Left renal pelvis (tissue), 4 donors: ENCODE results near the gene NHERF1. TPM values are rescaled to one million over a fixed set of nuclear protein-coding genes. Genes with fewer than 3 reads are reported as not detected.

Experiments
- DNase-seq, 4 donors: peaks; one replicate each; pipeline ENCODE4 v3.0.0-alpha.2; 2013; ENCODE audit warnings: low read depth in 4 of 4, low spot score in 3 of 4
- polyA plus RNA-seq, 4 donors: library from polyadenylated mRNA; unstranded; fragments of 120-200 nt; gene quantifications; one replicate each; pipeline ENCODE4 v1.2.1, GENCODE V29; 2013; ENCODE audit not compliant: insufficient read length in 4 of 4

The NHERF1 gene
- polyA plus RNA-seq, 4 donors: 22.4 to 179 (median 151) TPM

- DNase-seq: no peak
Measured at GRCh38 chr17:74780443-74781238, 32.2 kb downstream of the NHERF1 start.

GRCh38 chr17:74782571-74782970 lies 34.1 kb downstream of the NHERF1 start:
- DNase-seq: no peak

- no peak for DNase-seq
Measured at GRCh38 chr17:74784125-74784810, 35.8 kb downstream of the NHERF1 start.

GRCh38 chr17:74785096-74785980 lies 36.9 kb downstream of the NHERF1 start:
- no peak for DNase-seq

- DNase-seq: no peak
Measured at GRCh38 chr17:74785981-74786360, 37.5 kb downstream of the NHERF1 start.

DNA sequence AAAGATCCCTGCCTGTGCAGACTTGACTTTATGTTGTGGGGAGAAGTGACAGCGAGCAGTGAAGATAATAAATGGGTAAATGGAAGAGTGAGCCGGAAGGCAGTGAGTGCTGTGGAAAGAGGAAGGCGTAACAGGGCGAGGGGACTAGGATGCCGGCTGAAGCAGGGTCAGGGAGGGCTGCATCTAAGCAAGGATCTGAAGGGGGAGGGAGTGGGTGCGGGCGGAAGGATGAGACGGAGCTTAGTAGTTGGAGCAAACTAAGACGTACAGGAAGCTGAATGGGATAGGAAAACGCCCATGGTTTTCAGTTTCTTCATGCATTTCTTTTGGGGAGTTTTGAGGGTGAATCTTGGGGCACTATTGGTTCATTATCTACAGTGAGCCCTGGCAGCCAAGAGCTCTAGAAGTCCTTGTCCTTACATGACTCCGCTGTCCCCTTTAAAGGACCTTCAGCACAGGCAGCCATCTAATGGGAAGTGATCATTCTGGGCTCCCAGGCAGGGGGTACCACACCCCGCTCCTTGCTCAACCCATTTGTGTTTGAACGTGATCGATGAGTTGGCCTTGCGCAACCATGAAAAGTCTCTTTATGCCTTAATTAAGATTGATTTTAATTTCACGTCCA lies 38.1 kb downstream of the NHERF1 start:
- no peak for DNase-seq

DNA sequence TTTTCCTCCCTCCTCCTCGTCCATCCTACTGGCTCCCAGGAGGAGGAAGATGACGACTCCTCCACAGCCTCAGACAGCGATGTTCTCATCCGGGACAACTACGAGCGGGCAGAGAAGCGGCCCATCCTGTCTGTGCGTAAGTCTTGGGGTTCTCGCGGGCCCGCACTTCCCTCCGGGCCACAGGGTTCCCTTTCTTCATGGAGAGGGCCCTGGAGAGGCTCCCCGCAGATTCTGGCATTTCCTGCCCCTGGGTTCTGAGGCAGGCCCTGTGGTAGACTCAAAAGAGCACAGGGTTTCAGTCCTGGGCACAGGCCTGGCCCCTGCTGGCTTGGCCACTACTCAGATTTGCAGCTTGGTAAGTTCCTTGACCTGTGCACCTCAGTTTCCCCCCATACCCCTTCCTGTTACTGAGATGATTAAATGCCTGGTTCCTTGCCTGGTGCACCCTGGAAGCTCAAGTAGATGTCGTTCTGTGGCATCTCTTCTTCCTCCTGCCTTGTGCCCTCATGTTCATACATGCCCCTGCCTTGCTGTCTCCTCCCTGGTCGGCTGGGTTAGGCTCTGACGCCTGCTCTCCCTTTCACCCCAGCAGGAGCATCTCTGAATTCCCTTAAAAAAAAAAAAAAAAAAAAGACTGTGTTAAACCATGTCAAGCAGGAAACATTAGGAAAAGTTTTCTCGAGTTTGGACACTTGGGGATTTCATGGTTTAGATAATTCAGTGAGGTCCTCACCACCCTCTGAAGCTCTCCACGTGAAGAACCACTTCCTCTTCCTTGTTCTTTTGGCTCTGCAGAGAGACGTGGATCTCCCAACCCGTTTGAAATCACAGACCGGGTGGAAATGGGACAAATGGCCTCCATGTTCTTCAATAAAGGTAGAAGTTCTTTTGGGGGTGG lies 42.0 kb downstream of the NHERF1 start:
- DNase-seq: no peak

DNA sequence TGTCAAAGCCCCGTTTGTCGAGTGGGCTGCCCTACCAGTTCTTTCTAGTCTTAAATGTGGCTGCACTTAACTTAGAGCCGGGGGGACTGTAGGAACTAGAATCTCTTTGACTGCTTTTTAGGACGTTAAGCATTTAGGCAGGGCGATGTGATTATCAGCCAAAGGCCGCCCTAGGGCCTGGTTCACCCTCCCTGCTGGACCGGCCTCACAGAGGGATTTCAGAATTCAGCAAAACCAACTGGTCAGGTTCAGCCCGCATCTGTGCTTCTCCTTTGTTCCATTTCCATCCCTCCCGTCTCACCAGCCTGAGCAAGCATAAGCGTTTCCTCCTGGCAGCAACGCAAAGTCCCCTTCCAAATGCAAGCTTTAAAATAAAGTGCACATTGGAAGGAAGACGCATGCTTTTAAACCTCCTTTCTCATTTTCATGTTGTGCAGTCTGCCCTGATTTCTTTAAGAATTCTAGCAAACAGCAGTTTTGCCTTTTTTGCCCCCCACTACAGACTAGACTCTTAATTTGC lies 44.2 kb downstream of the NHERF1 start:
- no peak for DNase-seq

DNA sequence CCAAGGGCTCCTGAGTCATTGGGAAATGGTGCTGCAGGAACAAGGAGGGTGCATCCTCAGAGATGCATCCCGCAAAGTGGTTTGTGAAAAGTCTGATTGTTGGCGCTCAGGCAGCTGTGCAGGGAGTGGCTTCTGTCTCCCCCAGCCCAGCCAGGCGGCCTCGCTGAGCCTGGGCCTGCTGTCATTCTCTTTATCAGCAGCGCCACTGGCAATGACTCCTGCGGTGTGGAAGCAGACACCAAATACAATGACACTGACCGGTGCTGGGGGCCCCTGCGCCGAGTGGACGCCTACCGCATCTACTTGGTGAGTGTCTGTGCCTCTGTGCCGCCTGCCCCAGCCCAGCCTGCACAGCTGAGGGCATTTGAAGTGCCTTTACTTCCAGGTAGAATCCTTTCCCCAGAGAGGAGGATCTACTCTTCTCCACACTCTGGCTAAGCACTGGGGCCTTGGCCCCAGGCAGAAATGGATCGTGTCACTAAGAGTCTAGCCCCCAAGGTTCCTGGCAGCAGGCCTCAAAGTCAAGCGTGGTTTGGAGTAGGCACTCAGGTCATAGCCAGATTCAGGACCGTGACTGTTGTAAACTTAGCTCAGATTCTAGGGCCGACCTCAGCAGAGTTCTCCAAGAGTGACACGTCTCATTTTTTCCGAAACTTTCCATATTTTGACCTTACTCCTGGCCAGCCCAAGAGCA lies 47.0 kb downstream of the NHERF1 start:
- no peak for DNase-seq

DNA sequence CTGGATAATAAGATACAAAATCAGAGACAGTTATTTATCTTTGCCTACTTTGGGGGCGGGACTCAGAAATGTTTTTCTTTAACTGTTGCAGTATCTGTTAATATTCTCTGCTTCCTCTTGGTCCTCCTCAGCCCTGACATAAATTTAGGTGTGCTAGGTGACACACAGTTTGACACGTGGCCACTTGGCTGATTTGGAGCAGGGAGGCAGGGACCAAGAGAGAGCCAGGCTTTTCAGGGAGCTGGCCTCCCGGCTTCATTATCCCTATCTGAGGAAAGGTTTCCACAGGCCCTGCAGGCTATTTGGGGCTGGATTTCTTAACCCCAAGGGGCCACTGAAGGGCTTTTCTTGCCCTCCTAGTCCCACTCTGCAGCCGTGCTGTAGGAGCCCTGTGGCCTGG lies 47.8 kb downstream of the NHERF1 start:
- no peak for DNase-seq

DNA sequence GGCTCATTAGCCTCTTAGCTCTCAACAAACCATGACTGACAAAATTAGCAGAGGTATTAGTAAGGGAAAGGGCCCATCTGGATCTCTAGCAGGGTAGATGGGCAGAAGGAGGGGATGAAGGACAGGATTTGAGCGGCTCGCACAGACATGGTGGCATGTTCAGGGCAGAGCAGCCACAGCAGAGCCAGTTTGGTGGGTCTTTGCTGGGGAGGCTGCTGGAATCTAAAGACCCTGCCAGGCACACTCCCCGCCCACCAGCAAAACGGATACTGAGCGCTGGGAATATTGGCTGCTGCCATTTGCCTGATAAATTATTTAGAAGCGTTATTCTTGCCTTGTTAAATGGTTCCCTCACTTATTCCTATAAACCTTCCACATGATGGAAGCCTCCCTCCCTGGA lies 48.4 kb downstream of the NHERF1 start:
- no peak for DNase-seq

- no peak for DNase-seq
Measured at GRCh38 chr17:74797824-74798223, 49.4 kb downstream of the NHERF1 start.

- no peak for DNase-seq
Measured at GRCh38 chr17:74798239-74798707, 49.8 kb downstream of the NHERF1 start.

DNA sequence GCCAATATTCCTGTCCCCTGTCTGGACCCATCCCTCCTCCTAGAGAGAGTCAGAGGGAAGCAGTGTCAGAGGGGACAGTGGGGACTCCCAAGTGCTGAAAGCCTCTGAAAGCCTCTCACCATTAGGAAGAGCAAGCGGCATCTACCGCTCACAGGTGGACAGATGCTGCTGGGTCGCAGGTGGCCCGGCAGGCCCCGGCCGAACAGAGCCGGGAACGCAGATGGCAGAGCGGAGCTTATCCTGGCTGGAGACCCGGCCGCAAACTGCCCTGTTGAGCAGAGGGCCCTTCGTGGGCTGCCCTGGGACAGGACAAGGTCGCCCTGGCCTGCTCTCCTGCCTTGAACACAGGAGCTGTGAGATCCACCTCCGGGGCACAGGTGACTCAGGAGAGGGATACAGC lies 50.7 kb downstream of the NHERF1 start:
- no peak for DNase-seq

DNA sequence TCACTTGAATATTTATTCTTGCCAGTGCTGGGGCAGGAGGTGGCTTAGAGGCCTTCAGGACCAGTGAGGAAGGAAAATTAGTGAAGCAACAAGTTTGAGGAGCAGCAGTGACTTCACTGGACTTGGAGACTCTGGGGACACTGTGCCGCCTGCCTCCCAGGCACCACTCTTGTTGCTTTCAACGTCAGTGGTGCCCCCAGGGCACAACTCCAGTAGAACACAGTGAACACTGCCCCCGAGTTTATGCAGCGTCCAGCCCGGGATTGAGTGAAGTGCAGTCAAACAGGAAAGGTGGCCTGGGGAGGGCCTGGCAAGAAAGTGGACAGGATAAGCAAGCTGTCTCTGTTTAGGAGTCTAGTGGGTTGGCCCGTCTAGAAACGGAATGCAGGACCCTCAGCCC lies 52.1 kb downstream of the NHERF1 start:
- DNase-seq: no peak

GRCh38 chr17:74801896-74802295 lies 53.5 kb downstream of the NHERF1 start:
- no peak for DNase-seq

DNA sequence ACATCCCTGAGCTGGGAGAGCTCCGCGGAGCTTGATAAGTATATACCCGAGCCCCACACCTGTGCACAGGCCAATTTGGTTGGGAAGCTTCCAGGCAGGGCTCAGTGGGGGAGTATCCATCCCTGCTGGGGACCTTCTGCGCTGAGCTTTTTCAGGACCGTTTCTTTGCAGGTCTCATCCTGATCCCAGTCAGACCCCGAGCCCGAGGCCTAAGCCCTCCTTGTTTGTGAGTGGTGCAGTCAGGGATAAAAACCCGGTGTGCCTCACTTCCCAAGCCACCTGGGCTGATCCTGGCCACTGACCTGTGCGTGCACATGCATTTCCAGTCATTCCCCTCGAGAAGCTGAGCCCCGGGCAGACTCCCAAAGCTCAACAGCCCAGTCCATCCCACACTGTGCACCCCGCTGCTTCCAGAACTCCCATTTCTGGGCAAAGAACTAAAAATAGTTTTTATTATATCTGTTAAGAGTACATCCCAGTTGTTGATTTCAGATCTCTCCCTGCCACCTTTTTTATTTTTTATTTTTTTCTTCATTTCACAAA lies 55.0 kb downstream of the NHERF1 start:
- no peak for DNase-seq

DNA sequence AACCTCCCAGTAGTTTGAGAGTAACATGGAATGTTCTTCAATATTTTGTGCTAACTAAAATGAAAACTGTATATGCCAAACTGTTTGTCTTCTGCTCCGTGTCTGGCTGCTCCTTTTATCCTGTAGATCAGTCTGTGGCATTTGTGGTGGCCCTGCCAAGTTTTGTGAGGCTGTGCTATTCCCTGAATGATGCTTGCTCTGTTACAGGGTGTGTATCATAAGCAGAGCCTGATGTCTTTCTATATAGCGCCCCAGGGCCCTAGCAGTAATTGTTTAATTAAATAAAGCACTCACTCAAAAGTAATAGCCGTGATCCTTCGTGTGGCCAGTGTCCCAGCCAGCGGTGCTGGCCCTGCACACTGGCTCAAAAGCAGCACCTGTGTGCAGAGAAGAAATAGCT lies 55.5 kb downstream of the NHERF1 start:
- no peak for DNase-seq

DNA sequence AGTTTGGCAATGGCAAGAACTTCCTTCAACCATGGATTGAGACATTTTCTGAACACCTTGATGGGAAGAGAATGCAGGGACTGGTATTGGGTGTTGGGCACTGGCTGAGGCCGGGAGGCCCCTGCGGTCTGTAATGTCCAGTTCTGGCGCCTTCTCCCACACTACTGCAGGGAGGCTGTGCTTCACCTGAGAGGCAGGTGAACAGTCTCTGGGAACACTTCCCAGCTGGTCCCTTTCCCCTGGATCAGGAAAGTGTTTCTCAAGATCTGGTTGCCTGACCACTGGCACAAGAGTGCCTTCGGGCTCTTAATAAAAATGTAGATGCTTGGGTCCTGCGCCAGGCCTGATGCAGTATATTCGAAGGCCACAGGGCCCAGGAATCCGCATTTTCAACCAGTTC lies 56.3 kb downstream of the NHERF1 start:
- no peak for DNase-seq
